ENCODE results near the gene RFC4.

RFC4 gene

GRCh38 chr3:186750316-186750715 is 56.0 kb downstream of the RFC4 start:
- DNase-seq (ENCODE audit: low read depth in 3 of 3), result no peak

GRCh38 chr3:186746008-186746407 is 60.3 kb downstream of the RFC4 start:
- no peak for DNase-seq (ENCODE audit: low read depth in 3 of 3)

- DNase-seq (ENCODE audit: low read depth in 3 of 3), result no peak
These were observed 62.6 kb downstream of the RFC4 start for GRCh38 chr3:186743666-186744065.

- DNase-seq (ENCODE audit: low read depth in 3 of 3), result no peak
These were observed 63.5 kb downstream of the RFC4 start for GRCh38 chr3:186742618-186743380.
